Neural progenitor cell (in vitro differentiated cells): ENCODE measurements around the gene MLX. TPM values are rescaled to one million over a fixed set of nuclear protein-coding genes. Genes with fewer than 3 reads are reported as not detected.

Source experiments
- DNase-seq: peaks from one replicate; pipeline ENCODE4 v3.0.0-alpha.2; 2016; ENCODE audit warnings: low spot score
- H2AFZ ChIP-seq: fragments of 200-600 bp; sonication (generic); replicated peaks from 2 replicates; pipeline ENCODE4 v1.6.1; 2016; ENCODE audit warnings: antibody characterized with exemption
- H3F3A ChIP-seq: fragments of 200-600 bp; sonication (generic); 2 replicates; pipeline ENCODE4 v1.6.1; 2016; ENCODE audit warnings: antibody characterized with exemption, low read depth
- H3K27ac ChIP-seq: fragments of 200-600 bp; sonication (generic); 2 replicates; pipeline ENCODE4 v1.5.1; 2016; ENCODE audit warnings: mild to moderate bottlenecking
- H3K27me3 ChIP-seq: fragments of 200-600 bp; sonication (generic); 2 replicates; pipeline ENCODE4 v1.6.1; 2016; ENCODE audit warnings: mild to moderate bottlenecking, moderate library complexity
- H3K36me3 ChIP-seq: fragments of 200-600 bp; sonication (generic); 2 replicates; pipeline ENCODE4 v1.5.1; 2016
- H3K4me1 ChIP-seq: fragments of 200-600 bp; sonication (generic); 2 replicates; pipeline ENCODE4 v1.6.1; 2016; ENCODE audit warnings: mixed run types
- H3K4me2 ChIP-seq: fragments of 200-600 bp; sonication (generic); 2 replicates; pipeline ENCODE4 v1.6.1; 2016
- H3K4me3 ChIP-seq: fragments of 200-600 bp; sonication (generic); 2 replicates; pipeline ENCODE4 v1.5.1; 2016
- H3K79me2 ChIP-seq: fragments of 200-600 bp; sonication (generic); 2 replicates; pipeline ENCODE4 v1.6.1; 2016; ENCODE audit warnings: low read depth
- H3K9ac ChIP-seq: fragments of 200-600 bp; sonication (generic); 2 replicates; pipeline ENCODE4 v1.6.1; 2016
- H3K9me3 ChIP-seq: fragments of 200-600 bp; sonication (generic); 2 replicates; pipeline ENCODE4 v1.5.1; 2016; ENCODE audit warnings: low read depth
- H4K20me1 ChIP-seq: fragments of 200-600 bp; sonication (generic); 2 replicates; pipeline ENCODE4 v1.6.1; 2016; ENCODE audit warnings: low read depth
- H3K27ac Mint-ChIP-seq: 3 replicates; pipeline ENCODE4 v1.8.0; 2021; ENCODE audit warnings: mixed read lengths
- H3K27me3 Mint-ChIP-seq: 2 replicates; pipeline ENCODE4 v1.8.0; 2022; ENCODE audit warnings: low read depth, mild to moderate bottlenecking, inconsistent platforms, moderate library complexity, mixed read lengths; ENCODE audit not compliant: insufficient read depth
- H3K36me3 Mint-ChIP-seq: 3 replicates; pipeline ENCODE4 v1.8.0; 2021; ENCODE audit warnings: mixed read lengths
- H3K4me1 Mint-ChIP-seq: 3 replicates; pipeline ENCODE4 v1.8.0; 2021; ENCODE audit warnings: mixed read lengths
- H3K4me3 Mint-ChIP-seq: 3 replicates; pipeline ENCODE4 v1.8.0; 2021; ENCODE audit warnings: mild to moderate bottlenecking, moderate library complexity, mixed read lengths
- H3K9me3 Mint-ChIP-seq: 3 replicates; pipeline ENCODE4 v1.8.0; 2020; ENCODE audit warnings: mixed read lengths
- CTCF ChIP-seq: fragments of 200-600 bp; sonication (generic); IDR thresholded peaks from 2 replicates; pipeline ENCODE4 v1.5.1; 2017; ENCODE audit warnings: antibody characterized with exemption, mild to moderate bottlenecking
- EZH2 ChIP-seq: fragments of 200-600 bp; sonication (generic); IDR thresholded peaks from 2 replicates; pipeline ENCODE4 v1.6.1; 2017; ENCODE audit warnings: antibody characterized with exemption, mild to moderate bottlenecking, moderate library complexity
- EZH2phosphoT487 ChIP-seq: fragments of 200-600 bp; sonication (generic); IDR thresholded peaks from 2 replicates; pipeline ENCODE4 v1.6.1; 2017; ENCODE audit warnings: antibody characterized with exemption
- total RNA-seq: library from RNA; depleted of rRNA; stranded (reverse); fragments of >200 nt; gene quantifications from 2 replicates; pipeline ENCODE4 v1.2.3, GENCODE V29; 2015; ENCODE audit warnings: low replicate concordance

Gene MLX
- total RNA-seq, 1 donor from 2014 or later = 15.8 TPM

GRCh38 chr17:42536372-42537155 lies 30.3 kb upstream of the MLX start:
- TF ChIP-seq EZH2phosphoT487 (no peak), EZH2 (no peak), CTCF (no peak)
- Mint-ChIP-seq H3K9me3 (no peaks in the 10 kb centered on the region), H3K27ac (no peak overlapping the region), H3K4me3 (peak overlapping the region; percentile 90), H3K36me3 (peaks cover 3% of the 10 kb centered on the region), H3K27me3 (peaks cover 1% of the 10 kb centered on the region), H3K4me1 (peaks cover 17% of the 10 kb centered on the region)
- Histone ChIP-seq H3K4me1 (peaks cover 10% of the 10 kb centered on the region), H3K4me3 (peak overlapping the region; percentile 52), H3K4me2 (peak overlapping the region; percentile 78), H3K36me3 (no peaks in the 10 kb centered on the region), H3F3A (peaks cover 3% of the 10 kb centered on the region), H3K27ac (no peak overlapping the region), H2AFZ (peak overlapping the region; percentile 4), H3K79me2 (peaks cover 5% of the 10 kb centered on the region), H4K20me1 (no peaks in the 10 kb centered on the region), H3K9ac (no peak overlapping the region), H3K9me3 (no peaks in the 10 kb centered on the region), H3K27me3 (peaks cover 26% of the 10 kb centered on the region)
- peak; percentile 87 for DNase-seq

GRCh38 chr17:42537156-42537805 lies 29.6 kb upstream of the MLX start:
- Histone ChIP-seq H2AFZ (no peak overlapping the region), H3K36me3 (no peaks in the 10 kb centered on the region), H4K20me1 (no peaks in the 10 kb centered on the region), H3K9ac (no peak overlapping the region), H3K4me2 (peak overlapping the region; percentile 78), H3K27ac (no peak overlapping the region), H3K4me3 (peak overlapping the region; percentile 52), H3K4me1 (peaks cover 10% of the 10 kb centered on the region), H3F3A (no peaks in the 10 kb centered on the region), H3K27me3 (peaks cover 20% of the 10 kb centered on the region), H3K79me2 (peaks cover 5% of the 10 kb centered on the region), H3K9me3 (no peaks in the 10 kb centered on the region)
- H3K4me3 Mint-ChIP-seq = peak overlapping the region; percentile 90
- peaks cover 3% of the 10 kb centered on the region for H3K36me3 Mint-ChIP-seq
- no peaks in the 10 kb centered on the region for H3K9me3 Mint-ChIP-seq
- no peak overlapping the region for H3K27ac Mint-ChIP-seq
- peaks cover 13% of the 10 kb centered on the region for H3K4me1 Mint-ChIP-seq
- H3K27me3 Mint-ChIP-seq = no peaks in the 10 kb centered on the region
- TF ChIP-seq CTCF (no peak), EZH2phosphoT487 (no peak), EZH2 (no peak)
- DNase-seq = no peak

DNA sequence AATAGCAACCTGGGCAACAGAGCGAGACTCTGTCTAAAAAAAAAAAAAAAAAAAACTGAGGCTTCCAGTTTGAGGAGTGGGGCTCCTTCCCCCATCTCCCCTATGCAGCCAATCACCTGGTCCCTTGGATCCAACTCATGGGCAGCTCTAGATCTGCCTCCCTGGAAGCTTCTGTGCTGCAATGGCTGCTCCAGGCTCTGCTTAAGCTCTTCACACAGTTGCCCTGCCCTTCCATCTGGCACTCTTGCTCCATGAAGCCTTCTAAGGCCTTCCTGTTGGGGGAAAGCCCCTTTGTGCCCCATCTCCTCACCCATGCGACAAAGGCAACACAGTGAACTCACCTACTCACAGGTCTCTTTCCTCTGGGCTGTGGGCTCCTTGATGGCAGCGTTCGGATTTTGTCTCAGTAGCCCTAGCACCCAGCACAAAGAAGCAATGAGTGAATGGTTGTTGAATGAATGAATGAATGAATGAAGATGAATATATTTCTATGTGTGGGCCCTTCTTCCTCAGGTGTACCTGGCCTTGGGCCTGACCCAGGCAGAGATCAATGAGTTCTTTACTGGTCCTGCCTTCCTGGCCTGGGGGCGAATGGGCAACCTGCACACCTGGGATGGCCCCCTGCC lies 29.0 kb upstream of the MLX start:
- no peak overlapping the region for H3K27ac Mint-ChIP-seq
- TF ChIP-seq CTCF (no peak), EZH2 (no peak), EZH2phosphoT487 (no peak)
- Histone ChIP-seq H2AFZ (no peak overlapping the region), H3K4me1 (peaks cover 10% of the 10 kb centered on the region), H3K4me2 (no peak overlapping the region), H4K20me1 (no peaks in the 10 kb centered on the region), H3K4me3 (no peak overlapping the region), H3K36me3 (no peaks in the 10 kb centered on the region), H3K9me3 (no peaks in the 10 kb centered on the region), H3K27me3 (peaks cover 13% of the 10 kb centered on the region), H3F3A (no peaks in the 10 kb centered on the region), H3K79me2 (peaks cover 5% of the 10 kb centered on the region), H3K27ac (no peak overlapping the region), H3K9ac (no peak overlapping the region)
- peak overlapping the region; percentile 77 for H3K4me3 Mint-ChIP-seq
- H3K27me3 Mint-ChIP-seq = no peaks in the 10 kb centered on the region
- no peaks in the 10 kb centered on the region for H3K9me3 Mint-ChIP-seq
- H3K4me1 Mint-ChIP-seq = peaks cover 13% of the 10 kb centered on the region
- peaks cover 3% of the 10 kb centered on the region for H3K36me3 Mint-ChIP-seq
- no peak for DNase-seq
